GM10266 (cell line): ENCODE results near the gene RPL9.
A peak's percentile ranks its signal among the peaks of the same experiment; 100 is the strongest.

Experiments used
- DNase-seq: peaks from one replicate; pipeline ENCODE4 v3.0.0; 2012; ENCODE audit errors: extremely low spot score
- TF ChIP-seq, protein P1 (sequence below): IDR thresholded peaks from 2 replicates; pipeline ENCODE4 v1.5.1; 2012; ENCODE audit warnings: mild to moderate bottlenecking, low read depth; ENCODE audit not compliant: control insufficient read depth, insufficient read depth; ENCODE audit errors: missing control alignments

Gene RPL9

GRCh38 chr4:39410415-39410814 lies 48.3 kb downstream of the RPL9 start:
- no peak for DNase-seq
- TF ChIP-seq, protein P1, sequence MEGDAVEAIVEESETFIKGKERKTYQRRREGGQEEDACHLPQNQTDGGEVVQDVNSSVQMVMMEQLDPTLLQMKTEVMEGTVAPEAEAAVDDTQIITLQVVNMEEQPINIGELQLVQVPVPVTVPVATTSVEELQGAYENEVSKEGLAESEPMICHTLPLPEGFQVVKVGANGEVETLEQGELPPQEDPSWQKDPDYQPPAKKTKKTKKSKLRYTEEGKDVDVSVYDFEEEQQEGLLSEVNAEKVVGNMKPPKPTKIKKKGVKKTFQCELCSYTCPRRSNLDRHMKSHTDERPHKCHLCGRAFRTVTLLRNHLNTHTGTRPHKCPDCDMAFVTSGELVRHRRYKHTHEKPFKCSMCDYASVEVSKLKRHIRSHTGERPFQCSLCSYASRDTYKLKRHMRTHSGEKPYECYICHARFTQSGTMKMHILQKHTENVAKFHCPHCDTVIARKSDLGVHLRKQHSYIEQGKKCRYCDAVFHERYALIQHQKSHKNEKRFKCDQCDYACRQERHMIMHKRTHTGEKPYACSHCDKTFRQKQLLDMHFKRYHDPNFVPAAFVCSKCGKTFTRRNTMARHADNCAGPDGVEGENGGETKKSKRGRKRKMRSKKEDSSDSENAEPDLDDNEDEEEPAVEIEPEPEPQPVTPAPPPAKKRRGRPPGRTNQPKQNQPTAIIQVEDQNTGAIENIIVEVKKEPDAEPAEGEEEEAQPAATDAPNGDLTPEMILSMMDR, result peak; percentile 29

DNA sequence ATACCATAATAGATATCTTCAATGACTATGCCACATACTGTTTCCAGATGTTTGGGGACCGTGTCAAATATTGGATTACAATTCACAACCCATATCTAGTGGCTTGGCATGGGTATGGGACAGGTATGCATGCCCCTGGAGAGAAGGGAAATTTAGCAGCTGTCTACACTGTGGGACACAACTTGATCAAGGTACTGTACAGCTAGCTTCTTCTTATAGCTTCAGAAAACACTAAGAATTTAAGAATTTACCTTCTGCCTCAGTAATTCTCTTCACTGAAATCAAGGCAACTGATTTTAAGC lies 51.2 kb downstream of the RPL9 start:
- DNase-seq, result no peak
- TF ChIP-seq, protein P1, result no peak

- TF ChIP-seq, protein P1, result no peak
- DNase-seq, result no peak
Measured at GRCh38 chr4:39406763-39407583, 51.7 kb downstream of the RPL9 start, which contains the start of gene KLB. KLB (plus strand) TSS chr4:39406930; CDS start chr4:39406950, 20 bp downstream.
